WERI-Rb-1 (cell line): ENCODE results near the gene LSAMP.
A peak's percentile ranks its signal among the peaks of the same experiment; 100 is the strongest.

Experiments
- DNase-seq: peaks from one replicate; pipeline ENCODE4 v3.0.0-alpha.2; 2020
- H3K27ac ChIP-seq: fragments of 250-450 bp; sonication (Bioruptor Pico); 2 replicates; pipeline ENCODE4 v1.5.1; 2020; ENCODE audit warnings: mild to moderate bottlenecking, moderate library complexity
- H3K27me3 ChIP-seq: fragments of 250-450 bp; sonication (Bioruptor Pico); 2 replicates; pipeline ENCODE4 v1.5.1; 2021; ENCODE audit warnings: mild to moderate bottlenecking, low read depth, moderate library complexity; ENCODE audit not compliant: insufficient read depth, severe bottlenecking
- H3K36me3 ChIP-seq: fragments of 250-450 bp; sonication (Bioruptor Pico); 2 replicates; pipeline ENCODE4 v1.5.1; 2020; ENCODE audit warnings: mild to moderate bottlenecking, moderate library complexity
- H3K4me3 ChIP-seq: 2 replicates; pipeline ENCODE4 v1.5.1; 2011; ENCODE audit warnings: low read depth, mild to moderate bottlenecking, control low read depth, low read length
- H3K9me3 ChIP-seq: fragments of 250-450 bp; sonication (Bioruptor Pico); 2 replicates; pipeline ENCODE4 v1.5.1; 2021; ENCODE audit warnings: mild to moderate bottlenecking, moderate library complexity; ENCODE audit not compliant: severe bottlenecking
- TF ChIP-seq, protein P1 (sequence below): IDR thresholded peaks from 2 replicates; pipeline ENCODE4 v1.5.1; 2011; ENCODE audit warnings: low read depth, mild to moderate bottlenecking, control low read depth, inconsistent platforms, low read length

The LSAMP gene

DNA sequence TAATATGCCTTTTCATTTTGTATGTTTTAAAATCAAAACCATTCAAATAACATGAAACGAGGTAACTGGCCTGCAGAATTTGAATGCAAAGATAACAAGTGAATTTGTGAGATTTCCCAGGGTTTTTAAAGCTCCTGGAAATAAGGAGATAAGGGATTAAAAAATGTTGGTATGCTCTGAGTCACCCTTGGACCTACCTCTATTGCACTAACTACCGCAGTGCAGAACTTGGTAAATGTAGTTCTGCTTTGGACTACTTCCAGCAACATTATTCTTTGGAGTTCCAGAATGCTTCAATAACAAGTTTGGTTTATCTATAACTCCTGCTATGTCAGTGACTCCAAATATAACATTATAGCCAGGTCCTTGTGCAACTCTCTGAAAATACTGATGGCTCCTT lies 620.2 kb downstream of the LSAMP start:
- H3K36me3 ChIP-seq = no peaks in the 10 kb centered on the region
- no peak for DNase-seq
- TF ChIP-seq, protein P1, sequence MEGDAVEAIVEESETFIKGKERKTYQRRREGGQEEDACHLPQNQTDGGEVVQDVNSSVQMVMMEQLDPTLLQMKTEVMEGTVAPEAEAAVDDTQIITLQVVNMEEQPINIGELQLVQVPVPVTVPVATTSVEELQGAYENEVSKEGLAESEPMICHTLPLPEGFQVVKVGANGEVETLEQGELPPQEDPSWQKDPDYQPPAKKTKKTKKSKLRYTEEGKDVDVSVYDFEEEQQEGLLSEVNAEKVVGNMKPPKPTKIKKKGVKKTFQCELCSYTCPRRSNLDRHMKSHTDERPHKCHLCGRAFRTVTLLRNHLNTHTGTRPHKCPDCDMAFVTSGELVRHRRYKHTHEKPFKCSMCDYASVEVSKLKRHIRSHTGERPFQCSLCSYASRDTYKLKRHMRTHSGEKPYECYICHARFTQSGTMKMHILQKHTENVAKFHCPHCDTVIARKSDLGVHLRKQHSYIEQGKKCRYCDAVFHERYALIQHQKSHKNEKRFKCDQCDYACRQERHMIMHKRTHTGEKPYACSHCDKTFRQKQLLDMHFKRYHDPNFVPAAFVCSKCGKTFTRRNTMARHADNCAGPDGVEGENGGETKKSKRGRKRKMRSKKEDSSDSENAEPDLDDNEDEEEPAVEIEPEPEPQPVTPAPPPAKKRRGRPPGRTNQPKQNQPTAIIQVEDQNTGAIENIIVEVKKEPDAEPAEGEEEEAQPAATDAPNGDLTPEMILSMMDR = no peak
- peaks cover 6% of the 10 kb centered on the region for H3K27me3 ChIP-seq
- H3K4me3 ChIP-seq = no peak overlapping the region
- no peaks in the 10 kb centered on the region for H3K9me3 ChIP-seq
- no peak overlapping the region for H3K27ac ChIP-seq

- TF ChIP-seq, protein P1 = no peak
- Histone ChIP-seq H3K27ac (no peak overlapping the region), H3K27me3 (peaks cover 6% of the 10 kb centered on the region), H3K9me3 (no peaks in the 10 kb centered on the region), H3K4me3 (no peak overlapping the region), H3K36me3 (no peaks in the 10 kb centered on the region)
- no peak for DNase-seq
These were observed 622.2 kb downstream of the LSAMP start for GRCh38 chr3:115823083-115823482.

DNA sequence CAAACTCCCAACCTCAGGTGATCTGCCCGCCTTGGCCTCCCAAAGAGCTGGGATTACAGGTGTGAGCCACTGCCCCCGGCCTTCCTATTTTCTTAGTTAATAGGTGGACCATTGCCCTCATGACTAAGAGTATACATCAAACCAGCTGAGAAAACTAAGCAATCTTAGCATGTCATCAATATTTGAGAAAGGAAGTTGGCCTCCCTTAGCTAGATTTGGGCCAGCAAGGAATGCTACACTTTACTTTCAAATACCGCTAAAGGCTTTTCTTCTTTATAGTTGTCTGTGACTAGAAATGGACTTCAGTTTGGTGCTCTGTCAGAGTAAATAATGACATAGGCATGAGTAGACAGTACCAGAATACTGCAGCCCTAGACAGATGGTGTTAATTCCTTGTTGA lies 622.7 kb downstream of the LSAMP start:
- H3K27me3 ChIP-seq = peaks cover 6% of the 10 kb centered on the region
- TF ChIP-seq, protein P1 = no peak
- no peak overlapping the region for H3K4me3 ChIP-seq
- H3K27ac ChIP-seq = no peak overlapping the region
- DNase-seq = no peak
- H3K9me3 ChIP-seq = no peaks in the 10 kb centered on the region
- H3K36me3 ChIP-seq = no peaks in the 10 kb centered on the region

DNA sequence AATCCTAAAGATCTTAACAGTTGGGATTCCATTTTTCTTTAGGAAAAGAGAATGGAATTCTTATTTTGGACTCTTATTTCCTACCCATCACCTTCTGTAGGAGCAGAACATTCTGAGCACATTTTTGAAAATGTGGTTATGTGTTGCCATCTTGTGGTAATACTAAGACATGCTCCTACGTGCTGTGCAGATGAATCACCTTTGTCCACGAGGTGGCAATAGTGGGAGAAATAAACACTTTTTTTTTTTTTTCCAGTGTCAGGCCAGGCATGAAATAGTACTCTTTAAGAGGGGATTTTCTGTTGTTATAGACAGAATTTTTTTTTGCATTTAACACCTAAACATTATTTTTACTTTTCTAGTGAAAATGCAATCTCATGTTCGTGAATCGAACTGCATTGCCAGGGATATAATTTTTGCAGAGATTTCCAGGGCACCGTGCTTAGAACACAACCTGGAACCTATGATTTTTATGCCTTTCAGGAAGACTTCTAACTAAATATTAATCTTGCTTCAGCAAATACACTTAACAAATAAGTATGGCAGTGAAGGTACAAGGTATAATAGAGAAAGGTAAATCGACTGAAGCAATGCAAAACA lies 625.4 kb downstream of the LSAMP start:
- TF ChIP-seq, protein P1 = peak; percentile 82
- peak; percentile 62 for DNase-seq
- H3K27ac ChIP-seq = no peak overlapping the region
- no peaks in the 10 kb centered on the region for H3K27me3 ChIP-seq
- H3K9me3 ChIP-seq = no peaks in the 10 kb centered on the region
- no peaks in the 10 kb centered on the region for H3K36me3 ChIP-seq
- H3K4me3 ChIP-seq = no peak overlapping the region

- no peaks in the 10 kb centered on the region for H3K9me3 ChIP-seq
- peaks cover 17% of the 10 kb centered on the region for H3K27me3 ChIP-seq
- peak; percentile 69 for DNase-seq
- H3K27ac ChIP-seq = no peak overlapping the region
- H3K36me3 ChIP-seq = no peaks in the 10 kb centered on the region
- H3K4me3 ChIP-seq = no peak overlapping the region
- TF ChIP-seq, protein P1 = peak; percentile 73
These were observed 630.4 kb downstream of the LSAMP start for GRCh38 chr3:115814778-115815380.

DNA sequence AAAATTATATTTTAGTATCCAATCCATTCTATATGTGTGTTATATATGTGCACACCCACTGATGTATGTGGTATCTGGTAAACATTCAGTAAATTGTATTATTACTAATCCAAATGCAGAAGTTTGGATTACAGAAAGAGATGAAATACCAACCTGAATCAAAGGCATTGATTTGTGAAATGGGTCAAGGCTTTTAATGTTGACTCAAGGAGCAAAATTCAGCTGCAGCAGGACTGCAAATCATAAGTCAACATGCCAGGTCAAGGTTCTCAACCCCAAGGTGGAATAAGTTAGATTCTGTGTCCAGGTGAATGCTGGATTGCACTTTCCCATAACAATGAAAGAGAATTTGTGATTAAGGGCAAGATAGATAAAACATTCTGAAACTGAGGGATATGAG lies 631.3 kb downstream of the LSAMP start:
- no peak for DNase-seq
- H3K27me3 ChIP-seq = peaks cover 17% of the 10 kb centered on the region
- H3K4me3 ChIP-seq = no peak overlapping the region
- no peaks in the 10 kb centered on the region for H3K36me3 ChIP-seq
- H3K9me3 ChIP-seq = no peaks in the 10 kb centered on the region
- H3K27ac ChIP-seq = no peak overlapping the region
- TF ChIP-seq, protein P1 = no peak
